ENCODE data around the gene EDEM2. TPM values are rescaled to one million over a fixed set of nuclear protein-coding genes. Genes with fewer than 3 reads are reported as not detected.

EDEM2 gene
- total and polyA plus RNA-seq, 8 donors, result 17.6 to 48.7 (median 20.8) TPM

DNA sequence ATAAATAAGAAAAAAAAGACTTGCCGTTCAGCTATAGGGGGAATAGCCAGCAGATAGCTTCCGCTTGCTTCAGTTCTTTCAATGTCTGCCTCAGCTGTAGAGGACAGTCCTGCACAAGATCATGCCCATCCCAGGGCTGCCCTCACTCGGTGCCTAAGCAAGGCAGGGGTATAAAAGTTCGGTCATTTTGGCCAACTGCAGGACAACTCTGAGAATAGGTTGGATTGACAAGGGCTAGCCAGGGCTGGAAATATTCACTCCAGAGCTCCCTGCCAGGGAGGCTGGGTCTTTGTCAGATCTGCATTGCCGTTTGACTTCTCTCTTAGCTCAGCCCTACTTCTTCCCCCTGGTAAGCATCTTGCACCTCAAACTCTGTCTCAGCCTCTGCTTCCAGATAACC lies 33.1 kb upstream of the EDEM2 start:
- Histone ChIP-seq H3K27me3 (no peaks in the 10 kb centered on the region), H3K4me1 (no peaks in the 10 kb centered on the region), H3K36me3 (no peaks in the 10 kb centered on the region), H3K4me3 (no peak overlapping the region), H3K27ac (no peak overlapping the region), H3K9me3 (no peaks in the 10 kb centered on the region)
- no peak for ATAC-seq
- no peak for TF ChIP-seq CTCF (IDR thresholded peaks at IDR 0.05)
- intact Hi-C loops (cut with DNase I), result no loop called here
- DNase-seq, result no peak

- H3K9me3 ChIP-seq, result no peaks in the 10 kb centered on the region
- TF ChIP-seq CTCF (IDR thresholded peaks at IDR 0.05), result no peak
- no peak overlapping the region for H3K27ac ChIP-seq
- ATAC-seq (no peak), DNase-seq (no peak)
- H3K27me3 ChIP-seq, result no peaks in the 10 kb centered on the region
- H3K36me3 ChIP-seq, result no peaks in the 10 kb centered on the region
- no peak overlapping the region for H3K4me3 ChIP-seq
- H3K4me1 ChIP-seq, result no peaks in the 10 kb centered on the region
- intact Hi-C loops (cut with DNase I), result no loop called here
Measured at GRCh38 chr20:35179292-35180212, 32.4 kb upstream of the EDEM2 start.

DNA sequence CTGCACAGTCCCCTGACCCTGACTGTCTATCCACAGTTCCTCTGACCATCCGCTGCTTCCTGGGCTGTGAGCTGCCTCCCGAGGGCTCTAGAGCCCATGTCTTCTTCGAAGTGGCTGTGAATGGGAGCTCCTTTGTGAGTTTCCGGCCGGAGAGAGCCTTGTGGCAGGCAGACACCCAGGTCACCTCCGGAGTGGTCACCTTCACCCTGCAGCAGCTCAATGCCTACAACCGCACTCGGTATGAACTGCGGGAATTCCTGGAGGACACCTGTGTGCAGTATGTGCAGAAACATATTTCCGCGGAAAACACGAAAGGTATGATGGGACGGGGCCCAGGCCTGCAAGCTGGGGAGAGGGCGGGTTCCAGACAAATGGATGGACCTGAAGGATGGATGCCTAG lies 29.0 kb upstream of the EDEM2 start:
- Histone ChIP-seq H3K36me3 (no peaks in the 10 kb centered on the region), H3K9me3 (no peaks in the 10 kb centered on the region), H3K4me3 (no peak overlapping the region), H3K4me1 (peaks cover 0 to 16% of the 10 kb centered on the region in 2 donors), H3K27ac (no peak overlapping the region), H3K27me3 (no peaks in the 10 kb centered on the region)
- DNase-seq, result no peak
- intact Hi-C loops (cut with DNase I), result no loop called here
- no peak for ATAC-seq
- no peak for TF ChIP-seq CTCF (IDR thresholded peaks at IDR 0.05)

DNA sequence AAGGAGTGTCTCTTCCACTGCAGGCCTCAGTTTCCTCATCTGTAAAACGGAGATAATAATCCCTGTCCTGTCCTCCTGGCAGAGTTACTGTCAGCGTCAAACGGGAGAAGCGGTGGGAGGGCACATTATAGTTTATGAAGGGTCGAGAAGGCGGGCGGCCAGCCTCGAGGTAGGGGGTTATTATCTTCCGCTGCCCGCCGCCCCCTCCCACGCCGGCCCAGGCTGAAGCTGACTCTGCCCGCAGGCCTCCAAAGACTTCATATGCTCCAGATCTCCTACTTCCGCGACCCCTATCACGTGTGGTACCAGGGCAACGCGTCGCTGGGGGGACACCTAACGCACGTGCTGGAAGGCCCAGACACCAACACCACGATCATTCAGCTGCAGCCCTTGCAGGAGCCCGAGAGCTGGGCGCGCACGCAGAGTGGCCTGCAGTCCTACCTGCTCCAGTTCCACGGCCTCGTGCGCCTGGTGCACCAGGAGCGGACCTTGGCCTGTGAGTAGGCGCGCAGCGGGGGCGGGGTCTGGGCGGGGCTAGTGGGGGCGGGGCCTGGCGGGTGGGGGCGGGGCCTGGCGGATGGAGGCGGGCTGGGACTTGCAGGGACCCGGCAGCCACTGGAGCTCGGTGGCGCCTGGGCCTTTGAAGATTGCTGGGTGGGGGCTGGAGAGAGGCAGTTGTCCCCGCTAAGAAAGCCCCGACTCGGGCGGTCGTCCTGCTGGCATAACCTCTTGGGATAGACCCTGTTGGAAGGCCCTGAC lies 27.5 kb upstream of the EDEM2 start:
- Histone ChIP-seq H3K9me3 (no peaks in the 10 kb centered on the region), H3K4me3 (no peak overlapping the region), H3K4me1 (peaks cover 0 to 16% of the 10 kb centered on the region in 2 donors), H3K27me3 (no peaks in the 10 kb centered on the region), H3K36me3 (no peaks in the 10 kb centered on the region), H3K27ac (no peak overlapping the region)
- DNase-seq, result no peak
- no peak for TF ChIP-seq CTCF (IDR thresholded peaks at IDR 0.05)
- intact Hi-C loops (cut with DNase I), result no loop called here
- ATAC-seq, result no peak

DNA sequence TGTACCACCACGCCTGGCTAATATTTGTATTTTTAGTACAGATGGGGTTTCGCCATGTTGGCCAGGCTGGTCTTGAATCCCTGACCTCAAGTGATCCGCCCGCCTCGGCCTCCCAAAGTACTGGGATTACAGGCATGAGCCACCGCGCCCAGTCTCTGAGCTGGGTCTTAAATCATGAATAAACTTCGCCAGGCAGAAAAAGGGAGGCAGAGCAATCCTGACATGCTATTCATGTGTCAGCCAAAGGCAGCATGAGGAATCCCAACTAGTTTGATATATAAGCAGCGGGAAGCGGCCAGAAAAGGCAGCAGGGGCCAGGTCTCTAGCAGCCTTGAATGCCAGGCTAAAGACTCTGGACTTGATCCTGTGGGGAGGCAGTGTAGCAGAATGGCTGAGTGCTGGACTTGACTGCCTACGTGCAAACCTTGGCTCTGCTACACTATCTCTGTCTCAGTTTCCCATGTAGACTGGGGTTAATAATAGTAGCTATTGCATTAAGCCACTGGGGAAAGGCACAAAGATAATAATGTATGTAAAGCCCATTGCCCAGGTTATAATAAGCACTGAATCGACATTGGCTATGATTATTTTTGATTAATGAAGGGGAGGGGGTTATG lies 26.5 kb upstream of the EDEM2 start:
- Histone ChIP-seq H3K9me3 (no peaks in the 10 kb centered on the region), H3K4me3 (no peak overlapping the region), H3K27ac (no peak overlapping the region), H3K36me3 (no peaks in the 10 kb centered on the region), H3K4me1 (peaks cover 0 to 16% of the 10 kb centered on the region in 2 donors), H3K27me3 (no peaks in the 10 kb centered on the region)
- no peak for TF ChIP-seq CTCF (IDR thresholded peaks at IDR 0.05)
- ATAC-seq, result no peak
- intact Hi-C loops (cut with DNase I), result no loop called here
- DNase-seq, result no peak
